ENCODE results near the gene ZNF341. TPM values are rescaled to one million over a fixed set of nuclear protein-coding genes. Genes with fewer than 3 reads are reported as not detected.

The ZNF341 gene
- total RNA-seq, 1 donor, result 1.1 TPM

- peaks cover 14% of the 10 kb centered on the region for H3K79me2 ChIP-seq (ENCODE audit: insufficient read depth, low read length)
- H2AFZ ChIP-seq (ENCODE audit: low read length), result no peak overlapping the region
- no peaks in the 10 kb centered on the region for H4K20me1 ChIP-seq (ENCODE audit: insufficient read depth, low read length)
- peaks cover 33% of the 10 kb centered on the region for H3K4me1 ChIP-seq (ENCODE audit: insufficient read depth, low read length)
- TF ChIP-seq CTCF (IDR thresholded peaks at IDR 0.05; ENCODE audit: extremely low read depth, low read depth, low read length), result no peak
- H3K36me3 ChIP-seq (ENCODE audit: insufficient read depth, low read length), result no peaks in the 10 kb centered on the region
- no peak overlapping the region for H3K4me2 ChIP-seq (ENCODE audit: insufficient read depth, low read length)
- peak overlapping the region; percentile 53 for H3K27ac ChIP-seq (ENCODE audit: low read depth, low read length)
- no peak overlapping the region for H3K4me3 ChIP-seq (ENCODE audit: insufficient read depth, low read length)
- no peaks in the 10 kb centered on the region for H3K27me3 ChIP-seq (ENCODE audit: insufficient read depth, low read length)
- H3K9me3 ChIP-seq (ENCODE audit: low read depth, low read length), result no peaks in the 10 kb centered on the region
- DNase-seq (ENCODE audit: insufficient read length, low spot score, missing footprints), result peak; percentile 58
These were observed 43.5 kb upstream of the ZNF341 start for GRCh38 chr20:33687993-33688937.

- H3K9me3 ChIP-seq (ENCODE audit: low read depth, low read length), result no peaks in the 10 kb centered on the region
- H3K4me1 ChIP-seq (ENCODE audit: insufficient read depth, low read length), result peaks cover 33% of the 10 kb centered on the region
- H3K4me2 ChIP-seq (ENCODE audit: insufficient read depth, low read length), result no peak overlapping the region
- no peaks in the 10 kb centered on the region for H3K36me3 ChIP-seq (ENCODE audit: insufficient read depth, low read length)
- H3K27ac ChIP-seq (ENCODE audit: low read depth, low read length), result no peak overlapping the region
- H3K4me3 ChIP-seq (ENCODE audit: insufficient read depth, low read length), result no peak overlapping the region
- peak; percentile 53 for DNase-seq (ENCODE audit: insufficient read length, low spot score, missing footprints)
- no peak for TF ChIP-seq CTCF (IDR thresholded peaks at IDR 0.05; ENCODE audit: extremely low read depth, low read depth, low read length)
- no peaks in the 10 kb centered on the region for H4K20me1 ChIP-seq (ENCODE audit: insufficient read depth, low read length)
- no peaks in the 10 kb centered on the region for H3K27me3 ChIP-seq (ENCODE audit: insufficient read depth, low read length)
- H3K79me2 ChIP-seq (ENCODE audit: insufficient read depth, low read length), result peaks cover 12% of the 10 kb centered on the region
- no peak overlapping the region for H2AFZ ChIP-seq (ENCODE audit: low read length)
These were observed 42.8 kb upstream of the ZNF341 start for GRCh38 chr20:33688938-33689424.

GRCh38 chr20:33689493-33689892 is 42.3 kb upstream of the ZNF341 start:
- no peak overlapping the region for H3K4me3 ChIP-seq (ENCODE audit: insufficient read depth, low read length)
- H3K4me2 ChIP-seq (ENCODE audit: insufficient read depth, low read length), result peak overlapping the region; percentile 53
- peaks cover 33% of the 10 kb centered on the region for H3K4me1 ChIP-seq (ENCODE audit: insufficient read depth, low read length)
- no peaks in the 10 kb centered on the region for H4K20me1 ChIP-seq (ENCODE audit: insufficient read depth, low read length)
- no peak overlapping the region for H2AFZ ChIP-seq (ENCODE audit: low read length)
- no peaks in the 10 kb centered on the region for H3K27me3 ChIP-seq (ENCODE audit: insufficient read depth, low read length)
- H3K27ac ChIP-seq (ENCODE audit: low read depth, low read length), result no peak overlapping the region
- H3K79me2 ChIP-seq (ENCODE audit: insufficient read depth, low read length), result peaks cover 10% of the 10 kb centered on the region
- H3K36me3 ChIP-seq (ENCODE audit: insufficient read depth, low read length), result no peaks in the 10 kb centered on the region
- TF ChIP-seq CTCF (IDR thresholded peaks at IDR 0.05; ENCODE audit: extremely low read depth, low read depth, low read length), result no peak
- no peaks in the 10 kb centered on the region for H3K9me3 ChIP-seq (ENCODE audit: low read depth, low read length)
- no peak for DNase-seq (ENCODE audit: insufficient read length, low spot score, missing footprints)

GRCh38 chr20:33689973-33690372 is 41.8 kb upstream of the ZNF341 start:
- Histone ChIP-seq H3K27ac (ENCODE audit: low read depth, low read length) (no peak overlapping the region), H3K27me3 (ENCODE audit: insufficient read depth, low read length) (no peaks in the 10 kb centered on the region), H2AFZ (ENCODE audit: low read length) (no peak overlapping the region), H3K4me3 (ENCODE audit: insufficient read depth, low read length) (no peak overlapping the region), H3K79me2 (ENCODE audit: insufficient read depth, low read length) (peaks cover 5% of the 10 kb centered on the region), H3K4me2 (ENCODE audit: insufficient read depth, low read length) (peak overlapping the region; percentile 53), H3K9me3 (ENCODE audit: low read depth, low read length) (no peaks in the 10 kb centered on the region), H4K20me1 (ENCODE audit: insufficient read depth, low read length) (no peaks in the 10 kb centered on the region), H3K36me3 (ENCODE audit: insufficient read depth, low read length) (no peaks in the 10 kb centered on the region), H3K4me1 (ENCODE audit: insufficient read depth, low read length) (peaks cover 31% of the 10 kb centered on the region)
- DNase-seq (ENCODE audit: insufficient read length, low spot score, missing footprints), result peak; percentile 81
- TF ChIP-seq CTCF (IDR thresholded peaks at IDR 0.05; ENCODE audit: extremely low read depth, low read depth, low read length), result no peak
